LHCN-M2 (cell line): ENCODE data around the gene SRPK3. TPM values are rescaled to one million over a fixed set of nuclear protein-coding genes. Genes with fewer than 3 reads are reported as not detected.

Source experiments
- DNase-seq: peaks from one replicate; pipeline ENCODE4 v3.0.0-alpha.2; 2012; ENCODE audit warnings: low read depth
- total RNA-seq: library from RNA; depleted of rRNA; stranded (reverse); fragments of >200 nt; gene quantifications from 2 replicates; pipeline ENCODE4 v1.2.3, GENCODE V29; 2014

SRPK3 gene
- total RNA-seq, 1 experiment from 2014 or later = 1.3 TPM

GRCh38 chrX:153770601-153771414, 10.0 kb upstream of the SRPK3 start:
- no peak for DNase-seq

GRCh38 chrX:153771415-153772315, 9.2 kb upstream of the SRPK3 start:
- DNase-seq = no peak

- no peak for DNase-seq
These were observed 8.3 kb upstream of the SRPK3 start for GRCh38 chrX:153772316-153773217.

DNA sequence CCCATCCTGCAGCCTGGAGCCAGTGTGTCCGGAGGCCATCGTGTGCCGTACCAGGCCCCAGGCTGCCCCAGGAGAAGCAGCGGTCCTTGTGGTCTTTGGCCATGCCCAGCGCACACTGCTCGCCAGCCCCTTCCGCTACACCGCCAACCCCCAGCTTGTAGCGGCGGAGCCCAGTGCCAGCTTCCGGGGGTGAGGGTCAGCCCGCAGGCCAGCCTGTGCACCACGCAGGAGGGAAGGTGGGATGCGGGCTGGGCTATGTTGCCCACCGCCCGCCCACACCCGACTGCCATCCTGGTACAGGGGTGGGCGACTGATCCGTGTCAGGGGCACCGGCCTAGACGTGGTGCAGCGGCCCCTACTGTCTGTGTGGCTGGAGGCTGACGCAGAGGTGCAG, 7.6 kb upstream of the SRPK3 start:
- DNase-seq = no peak

DNA sequence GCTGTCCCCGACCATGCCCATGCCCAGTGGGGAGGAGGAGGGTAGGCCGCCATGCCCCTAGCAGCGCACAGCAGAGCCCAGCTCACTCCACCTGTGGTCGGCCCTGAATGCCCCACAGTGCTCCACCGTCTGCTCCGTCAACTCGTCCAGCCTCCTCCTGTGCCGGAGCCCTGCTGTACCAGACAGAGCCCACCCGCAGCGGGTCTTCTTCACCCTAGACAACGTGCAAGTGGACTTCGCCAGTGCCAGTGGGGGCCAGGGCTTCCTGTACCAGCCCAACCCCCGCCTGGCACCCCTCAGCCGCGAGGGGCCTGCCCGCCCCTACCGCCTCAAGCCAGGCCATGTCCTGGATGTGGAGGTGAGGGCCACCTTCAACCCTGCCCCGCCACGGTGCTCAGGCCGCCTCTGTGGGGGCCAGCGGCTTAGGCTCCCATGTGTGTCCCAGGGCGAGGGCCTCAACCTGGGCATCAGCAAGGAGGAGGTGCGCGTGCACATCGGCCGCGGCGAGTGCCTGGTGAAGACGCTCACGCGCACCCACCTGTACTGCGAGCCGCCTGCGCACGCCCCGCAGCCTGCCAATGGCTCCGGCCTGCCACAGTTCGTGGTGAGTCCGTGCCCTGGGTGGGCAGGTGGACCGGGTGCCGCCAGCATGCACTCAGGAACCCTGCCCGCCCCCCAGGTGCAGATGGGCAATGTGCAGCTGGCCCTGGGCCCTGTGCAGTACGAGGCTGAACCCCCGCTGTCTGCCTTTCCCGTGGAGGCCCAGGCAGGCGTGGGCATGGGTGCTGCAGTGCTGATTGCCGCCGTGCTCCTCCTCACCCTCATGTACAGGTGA, 6.9 kb upstream of the SRPK3 start:
- DNase-seq = no peak

DNA sequence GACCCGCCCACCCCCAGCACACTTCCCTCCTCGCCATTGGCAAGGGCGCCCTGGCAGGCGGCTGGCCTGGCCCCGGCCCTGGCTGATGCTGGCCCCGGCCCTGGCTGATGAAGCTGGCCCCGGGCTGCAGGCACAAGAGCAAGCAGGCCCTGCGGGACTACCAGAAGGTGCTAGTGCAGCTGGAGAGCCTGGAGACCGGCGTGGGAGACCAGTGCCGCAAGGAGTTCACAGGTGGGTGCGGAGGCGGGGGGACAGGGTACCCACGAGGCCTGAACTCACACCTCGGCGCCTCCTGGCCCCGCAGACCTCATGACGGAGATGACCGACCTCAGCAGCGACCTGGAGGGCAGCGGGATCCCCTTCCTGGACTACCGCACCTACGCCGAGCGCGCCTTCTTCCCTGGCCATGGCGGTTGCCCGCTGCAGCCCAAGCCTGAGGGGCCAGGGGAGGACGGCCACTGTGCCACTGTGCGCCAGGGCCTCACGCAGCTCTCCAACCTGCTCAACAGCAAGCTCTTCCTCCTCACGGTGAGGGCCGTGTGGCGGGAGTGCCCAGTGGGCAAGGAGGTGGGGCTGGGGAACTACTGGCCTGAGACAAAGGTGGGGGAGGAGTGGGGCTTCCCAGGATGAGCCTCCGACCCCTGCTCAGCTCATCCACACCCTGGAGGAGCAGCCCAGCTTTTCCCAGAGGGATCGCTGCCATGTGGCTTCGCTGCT, 6.1 kb upstream of the SRPK3 start:
- DNase-seq = no peak

DNA sequence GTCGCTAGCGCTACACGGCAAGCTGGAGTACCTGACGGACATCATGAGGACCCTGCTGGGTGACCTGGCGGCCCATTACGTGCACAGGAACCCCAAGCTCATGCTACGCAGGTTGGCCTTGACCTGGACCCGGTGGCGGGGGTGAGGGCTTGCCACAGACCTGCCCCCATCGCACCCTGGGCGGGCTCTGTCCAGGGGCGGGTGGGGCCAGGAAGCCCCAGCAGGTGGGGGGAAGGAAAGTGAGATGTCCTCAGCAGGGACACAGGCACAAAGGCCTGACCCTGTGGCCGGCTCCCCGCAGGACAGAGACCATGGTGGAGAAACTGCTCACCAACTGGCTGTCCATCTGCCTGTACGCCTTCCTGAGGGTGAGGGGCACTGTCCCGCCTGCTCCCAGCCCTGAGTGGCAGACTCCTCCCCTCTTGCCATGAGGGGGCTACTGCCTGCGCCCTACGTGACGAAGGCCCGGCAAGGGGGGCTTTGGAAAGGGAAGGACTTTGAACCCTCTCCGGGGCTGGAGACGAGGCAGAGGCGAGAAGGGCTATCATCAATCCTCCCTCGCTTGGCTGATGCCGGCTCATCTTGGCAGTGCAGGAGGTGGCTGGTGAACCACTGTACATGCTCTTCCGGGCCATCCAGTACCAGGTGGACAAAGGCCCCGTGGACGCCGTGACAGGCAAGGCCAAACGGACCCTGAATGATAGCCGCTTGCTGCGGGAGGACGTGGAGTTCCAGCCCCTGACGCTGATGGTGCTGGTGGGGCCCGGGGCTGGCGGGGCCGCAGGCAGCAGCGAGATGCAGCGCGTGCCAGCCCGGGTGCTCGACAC, 5.3 kb upstream of the SRPK3 start:
- DNase-seq = no peak

DNA sequence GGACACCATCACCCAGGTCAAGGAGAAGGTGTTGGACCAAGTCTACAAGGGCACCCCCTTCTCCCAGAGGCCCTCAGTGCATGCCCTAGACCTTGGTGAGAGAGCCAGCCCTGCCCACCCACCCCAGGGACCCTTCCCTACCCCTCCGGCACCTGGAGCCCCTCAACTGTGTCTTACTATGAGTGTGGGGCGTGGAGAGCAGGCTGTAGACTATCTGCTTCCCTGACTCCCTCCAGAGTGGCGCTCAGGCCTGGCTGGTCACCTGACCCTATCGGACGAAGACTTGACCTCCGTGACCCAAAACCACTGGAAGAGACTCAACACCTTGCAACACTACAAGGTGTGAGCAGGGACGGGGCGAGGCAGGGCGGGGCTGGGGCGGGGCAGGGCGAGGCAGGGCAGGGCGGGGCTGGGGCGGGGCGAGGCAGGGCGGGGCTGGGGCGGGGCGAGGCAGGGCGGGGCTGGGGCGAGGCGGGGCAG, 4.7 kb upstream of the SRPK3 start:
- DNase-seq = no peak

DNA sequence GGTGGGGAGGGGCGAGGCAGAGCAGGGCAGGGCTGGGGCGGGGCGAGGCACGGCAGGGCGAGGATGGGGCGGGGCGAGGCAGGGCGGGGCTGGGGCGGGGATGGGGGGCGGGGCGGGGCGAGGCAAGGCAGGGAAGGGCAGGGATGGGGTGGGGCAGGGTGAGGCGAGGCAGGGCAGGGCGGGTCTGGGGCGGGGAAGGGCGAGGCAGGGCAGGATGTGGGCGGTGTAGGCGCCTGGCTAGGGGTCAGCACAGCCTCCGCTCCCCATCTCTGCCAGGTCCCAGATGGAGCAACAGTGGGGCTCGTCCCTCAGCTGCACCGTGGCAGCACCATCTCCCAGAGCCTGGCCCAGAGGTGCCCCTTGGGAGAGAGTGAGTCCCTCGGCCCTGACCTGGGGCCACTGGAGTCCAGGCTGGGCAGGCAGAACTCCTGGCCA, 4.2 kb upstream of the SRPK3 start:
- no peak for DNase-seq

GRCh38 chrX:153777261-153778090, 3.4 kb upstream of the SRPK3 start:
- DNase-seq = no peak

DNA sequence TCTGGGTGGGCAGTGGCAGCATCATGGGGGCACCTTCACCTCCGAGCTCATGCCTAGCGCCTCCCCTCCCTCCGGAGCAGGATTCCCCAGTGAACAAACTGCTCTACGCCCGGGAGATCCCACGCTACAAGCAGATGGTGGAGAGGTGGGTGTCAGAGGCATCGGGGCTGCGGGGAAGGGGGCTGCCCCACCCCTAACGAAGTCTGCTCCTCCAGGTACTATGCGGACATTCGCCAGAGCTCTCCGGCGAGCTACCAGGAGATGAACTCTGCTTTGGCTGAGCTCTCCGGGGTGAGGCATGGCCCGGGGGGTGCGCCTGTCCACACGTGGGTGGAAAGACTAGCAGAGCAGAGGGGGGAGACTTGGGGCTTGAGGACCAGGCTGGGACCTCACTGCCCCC, 2.7 kb upstream of the SRPK3 start:
- DNase-seq = no peak

DNA sequence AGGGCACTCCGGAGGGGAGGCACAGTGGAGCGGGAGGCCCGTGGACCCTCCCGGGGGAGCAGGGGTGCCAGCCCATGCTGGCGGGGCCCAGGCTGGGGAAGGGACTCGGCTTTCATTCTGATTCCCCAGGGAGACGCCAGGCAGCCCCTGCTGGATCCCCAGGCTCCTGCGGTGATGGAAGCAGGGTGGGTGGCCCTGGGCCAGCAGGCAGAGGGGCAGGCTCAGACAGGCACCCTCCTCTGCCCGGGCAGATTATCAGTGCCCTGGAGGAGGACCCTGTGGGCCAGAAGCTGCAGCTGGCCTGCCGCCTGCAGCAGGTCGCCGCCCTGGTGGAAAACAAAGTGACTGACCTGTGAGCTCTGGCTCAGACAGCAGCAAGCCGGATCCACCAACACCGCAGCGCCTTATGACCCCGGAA, 2.1 kb upstream of the SRPK3 start:
- no peak for DNase-seq

- DNase-seq = no peak
These were observed 757 bp upstream of the SRPK3 start for GRCh38 chrX:153779891-153780677.

- peak; percentile 17 for DNase-seq
These were observed 697 bp downstream of the SRPK3 start for GRCh38 chrX:153781428-153782047.

DNA sequence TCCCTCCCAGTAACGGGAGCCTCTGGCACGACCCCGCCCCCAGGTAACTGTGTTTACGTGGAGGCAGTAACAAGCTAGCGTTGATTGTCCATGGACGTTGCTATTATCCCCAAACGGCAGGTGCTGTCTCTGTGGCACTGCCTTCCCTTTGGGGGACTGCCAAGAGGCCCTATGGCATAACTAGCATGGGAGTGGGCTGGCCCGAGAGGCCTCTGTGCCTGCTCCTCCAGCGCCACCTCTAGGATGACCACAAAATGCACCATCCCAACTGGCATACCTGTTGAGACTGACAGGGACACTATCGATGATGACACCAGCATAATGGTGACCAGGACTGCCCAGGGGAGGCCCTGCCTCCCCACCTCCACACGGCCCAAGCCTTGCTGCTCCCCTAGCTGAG, 1.5 kb downstream of the SRPK3 start:
- peak; percentile 16 for DNase-seq

DNA sequence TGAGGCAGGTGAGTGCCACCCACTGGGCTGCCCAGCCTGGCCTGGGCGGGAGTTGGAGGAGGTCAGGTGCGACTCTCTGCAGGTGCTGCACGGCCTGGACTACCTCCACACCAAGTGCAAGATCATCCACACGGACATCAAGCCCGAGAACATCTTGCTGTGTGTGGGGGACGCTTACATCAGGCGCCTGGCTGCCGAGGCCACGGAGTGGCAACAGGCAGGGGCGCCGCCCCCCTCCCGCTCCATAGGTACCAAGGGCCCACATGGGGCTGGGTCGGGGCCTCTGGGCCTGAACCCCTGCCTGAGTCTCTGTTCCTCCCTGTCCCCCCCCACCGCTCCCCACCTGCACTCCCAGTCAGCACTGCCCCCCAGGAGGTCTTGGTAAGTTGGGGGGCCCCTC, 2.0 kb downstream of the SRPK3 start:
- no peak for DNase-seq
